GM18505 (cell line): Measurements from ENCODE around the gene ESRP2.

Experiments
- ATAC-seq: cut with Tn5 transposase; IDR thresholded peaks from one replicate; pipeline ENCODE4 v1.9.1; 2021; ENCODE audit not compliant: unreplicated experiment
- POLR2A ChIP-seq: IDR thresholded peaks from 4 replicates; pipeline ENCODE4 v1.6.1; 2011; ENCODE audit warnings: borderline replicate concordance; ENCODE audit not compliant: insufficient read depth, insufficient read length; ENCODE audit errors: extremely low read depth

Gene ESRP2

GRCh38 chr16:68235887-68236136 lies at the start of gene ESRP2:
Gene ESRP2, minus strand, starts transcription at chr16:68236127. Its CDS starts 82 bp downstream, at chr16:68236045.
- ATAC-seq = no peak
- TF ChIP-seq POLR2A = no peak

DNA sequence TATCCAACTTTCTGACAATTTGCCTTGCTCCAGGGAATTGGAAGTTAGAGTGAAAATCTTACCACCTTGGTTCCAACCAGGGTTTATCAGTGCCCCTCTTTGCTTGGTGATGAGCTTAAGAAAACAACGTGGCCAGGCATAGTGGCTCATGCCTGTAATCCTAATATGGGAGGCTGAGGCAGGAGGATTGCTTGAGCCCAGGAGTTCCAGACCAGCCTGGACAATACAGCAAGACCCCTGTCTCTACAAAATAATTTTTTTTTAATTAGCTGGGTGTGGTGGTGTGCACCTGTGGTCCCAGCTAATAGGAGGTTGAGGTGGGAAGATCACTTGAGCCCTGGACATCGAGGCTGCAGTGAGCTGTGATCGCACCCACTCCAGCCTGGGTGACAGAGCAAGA lies 49.8 kb upstream of the ESRP2 start:
- no peak for TF ChIP-seq POLR2A
- no peak for ATAC-seq

GRCh38 chr16:68284847-68285246 lies 48.9 kb upstream of the ESRP2 start:
- TF ChIP-seq POLR2A = no peak
- peak; percentile 38 for ATAC-seq

GRCh38 chr16:68283801-68284598 lies 48.1 kb upstream of the ESRP2 start:
- ATAC-seq = no peak
- TF ChIP-seq POLR2A = peak; percentile 35

GRCh38 chr16:68283346-68283745 lies 47.4 kb upstream of the ESRP2 start:
- ATAC-seq = no peak
- TF ChIP-seq POLR2A = no peak

DNA sequence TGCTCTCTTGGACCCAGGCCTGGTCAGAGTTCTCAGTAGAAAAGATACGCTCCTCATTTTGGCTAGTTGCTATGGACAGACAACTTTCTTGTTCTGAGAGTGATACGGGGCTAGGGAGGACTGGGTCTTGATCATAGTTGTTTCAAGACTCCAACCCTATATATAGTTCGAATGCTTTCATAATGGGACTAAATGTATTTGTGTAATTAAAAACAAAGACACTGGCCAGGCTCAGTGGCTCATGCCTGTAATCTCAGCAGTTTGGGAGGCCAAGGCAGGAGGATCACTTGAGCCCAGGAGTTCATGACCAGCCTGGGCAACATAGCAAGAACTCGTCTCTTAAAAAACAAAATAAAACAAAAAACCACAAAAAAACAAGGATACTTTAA lies 46.1 kb upstream of the ESRP2 start:
- no peak for TF ChIP-seq POLR2A
- ATAC-seq = no peak

GRCh38 chr16:68281368-68282063 lies 45.6 kb upstream of the ESRP2 start:
- no peak for TF ChIP-seq POLR2A
- ATAC-seq = no peak

GRCh38 chr16:68279726-68280558 lies 44.0 kb upstream of the ESRP2 start:
- TF ChIP-seq POLR2A = no peak

GRCh38 chr16:68276223-68276622 lies 40.3 kb upstream of the ESRP2 start:
- ATAC-seq = no peak
- no peak for TF ChIP-seq POLR2A

More at GRCh38 chr16:68279726-68280558, 44.0 kb upstream of the ESRP2 start:
- no peak for ATAC-seq

- peak; percentile 37 for TF ChIP-seq POLR2A
- ATAC-seq = no peak
These were observed 39.8 kb upstream of the ESRP2 start for GRCh38 chr16:68275611-68276191.

- no peak for ATAC-seq
- no peak for TF ChIP-seq POLR2A
These were observed 38.5 kb upstream of the ESRP2 start for GRCh38 chr16:68274441-68274840.

DNA sequence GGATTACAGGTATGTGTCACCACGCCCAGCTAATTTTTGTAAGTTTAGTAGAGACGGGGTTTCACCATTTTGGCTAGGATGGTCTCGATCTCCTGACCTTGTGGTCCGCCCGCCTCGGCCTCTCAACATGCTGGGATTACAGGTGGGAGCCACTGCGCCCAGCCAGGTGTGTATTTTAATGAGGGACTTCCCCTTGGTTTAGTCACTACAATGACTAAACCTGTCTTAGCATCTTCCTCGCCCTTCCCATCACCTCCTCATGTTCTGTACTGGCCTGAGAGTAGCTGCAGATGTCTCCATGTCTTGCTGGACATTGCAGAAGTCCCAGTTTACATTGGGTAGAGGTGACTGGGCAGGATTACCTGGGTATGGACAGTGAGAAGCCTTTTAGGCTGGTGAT lies 38.0 kb upstream of the ESRP2 start:
- no peak for ATAC-seq
- no peak for TF ChIP-seq POLR2A

GRCh38 chr16:68273459-68273858 lies 37.5 kb upstream of the ESRP2 start:
- no peak for ATAC-seq
- no peak for TF ChIP-seq POLR2A
